Osteocyte (in vitro differentiated cells): Measurements from ENCODE around the gene IRX4. TPM values are rescaled to one million over a fixed set of nuclear protein-coding genes. Genes with fewer than 3 reads are reported as not detected.

Experiments
- DNase-seq: peaks from one replicate; pipeline ENCODE4 v3.0.0; 2021; ENCODE audit warnings: mixed read lengths; ENCODE audit not compliant: unreplicated experiment; ENCODE audit errors: extremely low spot score
- H3K27ac Mint-ChIP-seq: one replicate; pipeline ENCODE4 v1.8.0; 2021; ENCODE audit warnings: mild to moderate bottlenecking, mixed read lengths; ENCODE audit not compliant: unreplicated experiment
- H3K27me3 Mint-ChIP-seq: one replicate; pipeline ENCODE4 v1.8.0; 2021; ENCODE audit warnings: mixed read lengths; ENCODE audit not compliant: unreplicated experiment
- H3K36me3 Mint-ChIP-seq: one replicate; pipeline ENCODE4 v1.8.0; 2021; ENCODE audit warnings: mixed read lengths; ENCODE audit not compliant: unreplicated experiment
- H3K4me1 Mint-ChIP-seq: one replicate; pipeline ENCODE4 v1.8.0; 2021; ENCODE audit warnings: mixed read lengths; ENCODE audit not compliant: unreplicated experiment
- H3K4me3 Mint-ChIP-seq: one replicate; pipeline ENCODE4 v1.8.0; 2021; ENCODE audit warnings: mild to moderate bottlenecking, moderate library complexity, mixed read lengths; ENCODE audit not compliant: unreplicated experiment
- H3K9me3 Mint-ChIP-seq: one replicate; pipeline ENCODE4 v1.8.0; 2021; ENCODE audit warnings: mixed read lengths; ENCODE audit not compliant: unreplicated experiment
- CTCF ChIP-seq: fragments of 200-600 bp; sonication (generic); IDR thresholded peaks from 2 replicates; pipeline ENCODE4 v1.5.0; 2021; ENCODE audit warnings: antibody characterized with exemption, mild to moderate bottlenecking, moderate library complexity
- total RNA-seq: library from RNA; stranded (reverse); gene quantifications from 2 replicates; pipeline ENCODE4 v1.2.1, GENCODE V29; 2021

The IRX4 gene
- total RNA-seq, 1 donor from 2014 or later: not detected

DNA sequence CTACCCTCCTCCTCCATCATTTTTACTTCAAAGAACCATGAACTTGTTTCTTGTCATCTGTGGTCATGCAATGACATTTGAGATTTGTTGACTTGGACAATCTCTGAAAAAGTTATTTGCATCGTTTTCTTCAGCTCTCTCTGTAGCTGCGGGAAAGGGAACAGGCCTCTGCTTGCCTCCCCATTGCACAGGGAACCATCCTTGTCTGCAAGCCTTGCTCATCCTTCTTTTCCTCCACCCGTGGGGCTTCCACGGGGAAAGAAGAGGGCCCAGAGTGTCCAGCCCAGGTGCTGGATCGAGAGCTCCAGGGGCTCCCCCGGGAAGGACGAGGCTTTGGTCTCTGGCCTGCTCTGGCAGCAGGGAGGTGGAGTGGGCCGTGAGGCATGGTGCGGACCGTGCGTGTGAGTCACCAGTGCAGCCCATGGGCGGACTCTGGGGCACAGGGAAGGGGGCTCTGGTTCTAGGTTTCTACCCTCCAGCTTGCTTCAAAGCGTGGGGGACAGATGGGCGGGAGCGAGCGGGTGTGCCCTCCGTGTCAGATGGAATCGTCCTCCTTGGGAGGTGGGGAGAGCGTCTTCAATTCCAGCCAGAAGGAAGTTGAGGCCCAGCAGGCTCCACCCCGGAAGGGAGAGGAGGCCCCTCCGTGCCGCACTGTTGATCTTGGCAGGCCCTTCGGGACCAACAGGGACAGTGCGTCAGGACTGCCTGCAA lies 6.0 kb upstream of the IRX4 start:
- H3K36me3 Mint-ChIP-seq: no peaks in the 10 kb centered on the region

DNA sequence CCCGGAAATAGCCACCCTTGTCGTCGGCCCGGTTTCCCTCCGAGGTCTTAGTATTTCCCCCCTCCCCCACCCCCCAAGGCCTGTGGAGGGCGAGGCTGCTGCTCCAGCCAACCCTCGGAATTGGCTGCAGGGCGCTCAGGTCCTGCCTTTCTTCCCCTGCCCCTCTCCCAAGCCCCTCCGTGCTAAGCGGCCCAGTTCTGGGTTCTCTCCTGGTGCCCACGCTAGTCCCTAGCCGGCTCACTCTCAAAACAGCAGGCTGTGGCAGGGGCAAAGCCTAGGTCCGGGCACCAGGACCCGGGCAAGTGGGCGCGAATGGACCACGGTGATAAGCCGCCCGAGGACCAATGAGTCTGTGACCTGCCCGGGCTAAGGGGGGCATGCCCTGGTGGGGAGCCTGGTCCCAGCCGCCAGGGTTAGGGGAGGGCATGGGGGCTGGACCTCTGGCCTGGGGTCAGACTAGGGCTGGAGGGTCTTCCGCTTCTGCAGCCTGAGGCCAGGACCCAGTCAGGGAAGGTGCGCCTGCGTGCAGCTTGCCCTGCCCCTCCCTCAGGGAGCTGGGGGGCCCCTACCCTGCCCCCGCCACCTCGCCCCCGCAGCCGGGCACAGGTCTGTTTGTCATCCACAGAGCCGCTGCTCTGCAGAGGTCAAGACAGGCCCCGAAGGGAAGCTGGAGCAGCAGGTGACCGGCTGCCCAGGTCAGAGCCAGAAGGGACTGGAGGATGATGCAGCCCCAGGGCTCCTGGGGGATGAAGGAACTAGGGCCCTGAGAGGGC lies 5.0 kb upstream of the IRX4 start:
- H3K9me3 Mint-ChIP-seq: no peaks in the 10 kb centered on the region
- peaks cover 34% of the 10 kb centered on the region for H3K27me3 Mint-ChIP-seq
- H3K4me3 Mint-ChIP-seq: no peak overlapping the region

More for the DNA sequence above, 6.0 kb upstream of the IRX4 start:
- no peak for DNase-seq
- H3K4me3 Mint-ChIP-seq: no peak overlapping the region
- no peaks in the 10 kb centered on the region for H3K4me1 Mint-ChIP-seq
- no peak for TF ChIP-seq CTCF
- peaks cover 43% of the 10 kb centered on the region for H3K27me3 Mint-ChIP-seq
- no peaks in the 10 kb centered on the region for H3K9me3 Mint-ChIP-seq
- no peak overlapping the region for H3K27ac Mint-ChIP-seq

GRCh38 chr5:1886846-1887587 lies 4.3 kb upstream of the IRX4 start:
- DNase-seq: no peak
- H3K27me3 Mint-ChIP-seq: peaks cover 36% of the 10 kb centered on the region
- H3K36me3 Mint-ChIP-seq: no peaks in the 10 kb centered on the region
- no peaks in the 10 kb centered on the region for H3K9me3 Mint-ChIP-seq
- no peak overlapping the region for H3K4me3 Mint-ChIP-seq
- H3K4me1 Mint-ChIP-seq: peaks cover 2% of the 10 kb centered on the region
- TF ChIP-seq CTCF: no peak
- H3K27ac Mint-ChIP-seq: no peak overlapping the region

More for the DNA sequence above, 5.0 kb upstream of the IRX4 start:
- no peak for DNase-seq
- H3K4me1 Mint-ChIP-seq: no peaks in the 10 kb centered on the region
- TF ChIP-seq CTCF: no peak
- H3K27ac Mint-ChIP-seq: no peak overlapping the region
- H3K36me3 Mint-ChIP-seq: no peaks in the 10 kb centered on the region

- DNase-seq: no peak
- H3K27me3 Mint-ChIP-seq: peaks cover 39% of the 10 kb centered on the region
- H3K4me1 Mint-ChIP-seq: peaks cover 2% of the 10 kb centered on the region
- TF ChIP-seq CTCF: no peak
- H3K27ac Mint-ChIP-seq: no peak overlapping the region
- H3K36me3 Mint-ChIP-seq: no peaks in the 10 kb centered on the region
- H3K4me3 Mint-ChIP-seq: no peak overlapping the region
- no peaks in the 10 kb centered on the region for H3K9me3 Mint-ChIP-seq
Observed at GRCh38 chr5:1885868-1886845, 3.4 kb upstream of the IRX4 start.
